GM21723 (cell line): ENCODE data around the gene EN1.
A peak's percentile ranks its signal among the peaks of the same experiment; 100 is the strongest.

ENCODE experiments used
- ATAC-seq: cut with Tn5 transposase; IDR thresholded peaks from one replicate; pipeline ENCODE4 v1.9.1; 2021; ENCODE audit warnings: mild to moderate bottlenecking, moderate library complexity; ENCODE audit not compliant: unreplicated experiment

Gene EN1

DNA sequence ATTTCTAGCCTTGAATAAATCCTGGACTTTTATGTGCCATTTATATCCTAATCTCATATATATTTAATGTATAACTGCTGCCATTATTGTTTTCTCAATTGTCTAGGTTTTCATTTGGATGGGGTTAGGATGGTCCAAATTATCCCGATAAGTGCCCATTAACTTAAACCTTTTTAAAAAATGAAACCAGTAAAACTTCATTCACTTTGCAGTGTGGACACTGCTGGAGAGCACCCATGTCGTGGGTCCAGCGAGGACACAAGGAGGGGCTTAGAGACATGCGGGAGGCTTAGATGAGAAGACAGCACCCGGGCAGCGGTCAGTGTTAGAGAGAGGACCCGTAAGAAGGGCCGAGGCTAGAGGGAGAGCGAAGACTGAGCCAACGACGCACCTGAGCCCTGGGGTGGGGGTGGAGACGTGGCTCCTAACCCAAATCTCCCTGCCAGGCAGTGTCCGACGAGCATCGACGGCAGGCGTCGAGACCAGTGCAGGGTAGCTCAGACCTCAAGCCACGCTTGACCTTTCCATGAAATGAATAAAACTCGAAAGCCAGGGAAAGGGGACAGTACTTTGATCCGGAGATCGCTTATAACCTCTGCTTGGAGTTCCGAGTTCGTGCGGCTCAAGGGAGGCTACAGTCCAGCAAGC lies 9.0 kb upstream of the EN1 start:
- ATAC-seq, result no peak

GRCh38 chr2:118855451-118856279 lies 8.2 kb upstream of the EN1 start:
- peak; percentile 93 for ATAC-seq

- no peak for ATAC-seq
Measured at GRCh38 chr2:118854507-118855345, 7.3 kb upstream of the EN1 start.

- ATAC-seq, result no peak
Measured at GRCh38 chr2:118853651-118854291, 6.3 kb upstream of the EN1 start.

- no peak for ATAC-seq
Measured at GRCh38 chr2:118853129-118853640, 5.7 kb upstream of the EN1 start.

GRCh38 chr2:118852605-118853128 lies 5.2 kb upstream of the EN1 start:
- no peak for ATAC-seq

GRCh38 chr2:118851650-118852049 lies 4.2 kb upstream of the EN1 start:
- no peak for ATAC-seq

- ATAC-seq, result no peak
Measured at GRCh38 chr2:118850901-118851415, 3.5 kb upstream of the EN1 start.

DNA sequence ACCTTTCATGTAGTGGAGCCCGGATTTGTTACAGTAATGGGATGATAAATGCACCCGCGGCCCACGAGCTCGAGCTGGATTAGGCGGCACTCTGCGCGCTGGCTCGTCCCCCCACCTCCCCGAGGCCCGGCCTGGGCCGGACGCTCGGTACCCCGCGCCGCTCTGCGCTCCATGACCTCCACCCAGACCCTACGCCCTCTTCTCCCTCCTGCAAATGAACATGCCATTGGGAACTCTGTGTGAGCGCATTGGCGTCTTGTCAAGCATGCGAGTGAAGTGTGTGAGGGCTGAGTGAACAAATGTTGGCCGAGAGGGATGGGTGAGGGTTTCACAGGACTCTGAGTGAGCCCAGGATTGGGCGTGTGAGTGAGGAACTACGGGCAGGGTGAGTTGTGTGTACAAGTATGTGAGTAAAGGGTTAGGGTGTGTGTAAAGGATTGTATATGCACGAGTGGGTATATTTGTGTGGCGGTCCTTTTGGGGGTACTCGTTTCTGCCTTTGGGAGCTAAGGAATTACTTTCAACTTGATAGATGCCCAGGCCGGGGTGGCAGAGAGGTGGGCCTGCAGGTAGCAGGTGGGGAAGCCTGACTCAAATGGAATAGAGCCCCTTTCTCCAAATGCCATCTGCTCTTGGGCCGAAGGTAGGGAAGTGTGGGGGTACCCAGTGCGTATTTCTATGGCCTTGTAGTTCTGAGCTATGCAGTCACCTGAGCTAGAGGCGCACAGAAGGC lies 2.9 kb upstream of the EN1 start:
- ATAC-seq, result no peak

DNA sequence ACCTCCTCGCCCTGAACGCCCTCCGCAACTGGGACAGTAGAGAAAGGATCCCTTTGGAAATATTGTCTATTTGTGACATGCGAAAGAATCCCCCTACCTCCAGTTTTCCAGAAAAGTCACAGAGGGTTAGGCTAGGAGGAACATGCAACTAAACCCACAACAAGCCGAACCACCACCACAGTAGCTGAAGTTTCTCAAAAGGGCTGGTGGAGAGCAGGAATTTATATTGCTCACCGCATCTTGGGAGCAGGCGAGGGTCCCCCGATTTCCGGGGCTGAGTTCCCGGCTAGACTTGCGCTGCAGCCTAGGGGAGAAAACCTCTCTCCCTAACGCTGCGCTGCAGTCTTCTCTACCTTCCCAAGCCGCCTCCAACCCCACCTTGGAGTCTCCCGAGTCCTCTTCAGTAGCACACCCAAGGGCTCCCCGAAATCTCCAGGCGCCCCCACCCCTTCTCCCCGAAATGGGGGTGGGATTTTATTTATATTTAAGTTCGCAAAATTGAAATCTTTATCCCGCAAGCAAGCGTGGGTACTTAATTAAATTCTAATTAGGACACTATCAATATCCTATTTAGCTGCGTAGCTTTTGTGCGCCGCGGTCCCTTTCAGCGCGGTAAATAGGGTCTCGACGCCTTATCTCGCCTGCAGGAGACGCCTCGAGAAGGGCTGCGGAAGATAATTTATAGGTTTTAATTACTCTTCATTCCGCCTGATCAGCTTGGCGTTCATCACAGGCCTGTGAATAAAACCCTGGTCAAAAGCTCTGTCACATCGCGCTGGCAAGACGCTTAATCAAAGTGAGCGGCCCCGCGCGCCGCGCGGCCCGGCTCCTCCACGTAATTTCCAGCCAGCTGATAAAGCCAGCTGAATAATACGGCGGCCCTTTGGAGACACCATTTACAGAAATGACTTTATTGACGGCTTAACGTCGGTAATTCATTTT lies 2.0 kb upstream of the EN1 start:
- ATAC-seq, result no peak

DNA sequence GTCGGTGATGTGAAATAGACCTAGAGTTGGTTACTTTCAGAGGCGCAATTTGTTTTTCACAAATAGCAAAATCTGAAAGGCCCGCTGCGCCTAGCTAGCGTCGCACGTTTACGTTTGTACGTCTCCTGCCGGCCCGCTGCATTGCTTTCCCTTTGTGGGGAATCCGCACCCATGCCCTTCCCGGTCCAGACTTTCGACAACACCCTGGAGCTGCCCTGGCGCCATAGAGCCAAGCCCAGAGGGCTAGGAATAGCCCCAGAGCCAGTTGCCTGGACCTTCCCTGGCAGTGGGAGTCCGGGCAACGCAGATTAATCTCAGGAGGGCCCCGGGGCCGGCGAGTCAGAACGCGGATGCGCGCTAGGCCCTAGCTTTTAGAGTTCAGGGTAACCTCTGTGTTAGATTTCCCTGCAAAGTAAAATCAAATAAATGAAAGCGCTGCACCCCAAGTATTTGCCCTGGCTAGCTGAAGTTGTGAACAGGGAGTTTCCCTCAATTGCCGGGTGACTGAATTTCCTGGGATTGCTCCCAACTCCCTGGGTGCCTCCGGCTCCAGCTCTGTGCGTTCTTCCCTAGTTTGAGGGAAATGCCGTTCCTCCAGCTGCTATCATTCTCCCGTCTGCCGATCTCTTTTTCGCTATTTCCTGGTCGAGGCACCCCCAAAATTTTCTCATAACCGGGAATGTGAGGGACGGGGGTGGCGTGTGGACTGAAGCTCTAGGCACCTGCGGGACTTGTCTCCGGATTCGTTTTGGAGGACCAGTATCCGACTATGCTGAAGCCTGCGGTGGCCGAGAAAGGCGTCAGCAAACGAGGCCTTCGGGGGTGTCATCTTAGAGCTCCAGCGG lies 1.2 kb upstream of the EN1 start:
- ATAC-seq, result no peak

DNA sequence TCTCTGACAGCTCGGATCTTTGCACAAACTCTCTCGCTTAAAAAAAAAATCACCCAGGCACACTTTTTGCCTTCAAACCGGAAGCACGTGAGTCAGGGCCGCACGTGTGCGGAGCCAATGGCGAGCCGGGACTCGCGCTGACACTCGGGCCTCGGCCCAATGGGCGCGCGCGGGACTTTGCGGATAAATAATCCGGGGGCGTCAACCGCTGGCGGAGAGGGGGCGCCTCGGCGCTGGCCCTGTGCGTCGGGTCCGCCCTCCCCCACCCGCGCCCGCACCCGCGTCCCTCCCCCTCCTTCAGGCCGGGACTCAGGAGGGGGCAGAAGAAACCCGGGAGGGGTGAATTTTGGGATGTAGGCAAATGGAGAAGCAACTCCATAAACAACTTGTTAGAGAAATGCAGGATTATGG lies 319 bp upstream of the EN1 start:
- ATAC-seq, result no peak

DNA sequence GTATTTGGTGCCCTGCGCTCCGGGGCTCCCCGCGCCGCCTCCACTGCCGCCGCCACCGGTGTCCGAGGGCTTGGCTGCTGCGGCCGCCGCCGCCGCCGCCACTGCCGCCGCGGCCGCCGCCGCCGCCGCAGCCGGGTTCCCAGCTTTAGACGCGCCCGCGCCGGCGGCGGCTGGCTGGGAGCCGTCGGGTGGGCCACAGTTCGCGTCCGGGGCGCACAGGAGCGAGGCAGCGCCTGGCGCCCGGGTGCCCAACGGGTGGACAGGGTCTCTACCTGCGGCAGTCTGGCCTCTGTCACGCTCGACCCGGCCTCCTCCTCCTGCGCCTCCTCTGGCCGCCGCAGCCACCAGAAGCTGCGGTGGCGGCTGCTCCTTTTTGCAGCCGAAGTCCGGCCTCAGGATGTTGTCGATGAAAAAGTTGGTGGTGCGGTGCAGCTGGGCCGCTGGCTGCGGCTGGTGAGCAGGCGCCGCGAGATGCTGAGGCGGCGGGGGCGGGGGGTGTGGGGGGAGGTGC lies 951 bp downstream of the EN1 start:
- no peak for ATAC-seq

DNA sequence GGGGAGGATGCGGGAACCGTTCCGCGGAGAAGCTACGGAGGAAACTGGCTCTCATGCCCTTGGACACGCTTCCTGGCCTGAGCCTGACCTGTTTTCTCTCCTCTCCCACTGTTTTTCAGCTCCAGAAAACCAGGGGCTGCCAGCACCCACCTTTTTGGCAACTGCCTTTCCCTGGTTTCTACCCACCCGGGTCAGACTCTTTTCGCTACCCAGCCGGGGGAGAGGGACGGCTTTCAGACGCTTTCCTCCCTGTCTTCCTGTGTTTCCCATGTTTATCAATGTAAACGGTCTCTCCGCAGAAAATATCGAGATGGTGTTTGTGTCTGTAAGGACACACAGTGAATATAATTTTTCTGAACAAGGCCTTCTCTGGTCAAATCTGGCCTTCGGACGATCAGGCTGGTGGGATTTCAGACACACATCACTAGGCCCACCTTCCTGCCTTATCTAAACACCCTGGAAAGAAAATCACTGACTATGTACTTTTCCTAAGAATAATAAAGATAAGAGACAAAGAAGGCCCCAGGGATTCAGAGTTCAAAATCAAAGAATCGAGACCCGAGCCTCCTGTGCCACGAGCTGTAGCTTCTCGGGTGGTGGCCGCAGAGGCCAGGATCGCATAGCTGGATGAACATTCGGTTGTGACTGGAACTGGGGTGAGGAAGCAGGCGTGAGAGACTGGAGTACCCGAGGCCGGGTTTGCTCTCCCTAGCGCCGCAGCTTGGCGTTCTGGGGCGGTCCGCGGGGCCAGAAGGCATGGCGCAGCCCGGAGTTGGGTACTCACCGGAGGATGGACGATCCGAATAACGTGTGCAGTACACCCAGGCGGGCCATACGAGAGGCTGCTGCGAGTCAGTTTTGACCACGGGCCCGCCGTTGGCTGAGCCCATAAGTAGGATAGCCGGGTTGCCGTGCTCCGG lies 1.7 kb downstream of the EN1 start:
- ATAC-seq, result no peak

- no peak for ATAC-seq
Measured at GRCh38 chr2:118845005-118845521, 2.4 kb downstream of the EN1 start.
